ENCODE measurements around the gene RFX4. TPM values are rescaled to one million over a fixed set of nuclear protein-coding genes. Genes with fewer than 3 reads are reported as not detected.

Gene RFX4
- total RNA-seq, 4 donors from 2014 or later, result not detected

DNA sequence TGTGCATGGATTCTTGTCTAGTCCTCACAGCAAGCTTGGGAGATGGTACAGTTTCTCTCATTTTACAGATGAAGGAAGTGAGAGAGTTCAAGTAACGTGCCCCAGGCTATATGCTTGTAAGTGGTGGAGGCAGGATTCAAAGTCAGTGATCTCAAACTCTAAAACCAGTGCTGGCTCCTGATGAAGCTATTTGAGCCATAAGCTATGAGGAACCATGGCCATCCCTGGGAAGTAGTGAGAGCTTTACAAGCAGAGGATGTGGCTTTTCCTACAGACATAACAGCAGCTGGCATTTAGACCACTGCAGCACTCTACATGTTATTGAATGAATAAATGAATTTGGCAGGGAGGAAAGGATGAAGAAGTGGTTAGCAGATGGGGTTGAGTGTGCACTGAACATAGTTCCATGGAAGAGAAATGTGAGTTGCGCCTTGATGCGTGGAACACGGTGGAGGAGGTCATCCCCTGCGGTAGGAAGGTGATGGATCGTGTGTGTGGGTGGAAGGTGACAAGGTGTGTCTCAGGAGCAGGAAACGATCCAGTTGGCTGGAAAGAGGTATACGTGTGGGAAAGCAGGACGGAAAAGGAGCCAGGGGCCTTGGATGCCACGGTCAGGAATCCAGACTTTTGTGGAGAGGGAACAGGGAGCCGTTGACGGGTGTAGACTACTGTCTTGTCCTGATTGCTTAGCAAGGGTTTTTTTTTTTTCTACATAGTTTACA, 65.2 kb downstream of the RFX4 start:
- no peaks in the 10 kb centered on the region for H3K27me3 ChIP-seq
- peaks cover 2% of the 10 kb centered on the region for H3K4me1 ChIP-seq
- DNase-seq (ENCODE audit: low spot score in 2 of 2), result no peak
- no peaks in the 10 kb centered on the region for H3K36me3 ChIP-seq
- H3K9me3 ChIP-seq, result no peaks in the 10 kb centered on the region
- WGBS, result 46% methylated on average over 12 of the region's 12 CpGs
- TF ChIP-seq POLR2AphosphoS5 (IDR thresholded peaks at IDR 0.05), result no peak
- TF ChIP-seq POLR2A (IDR thresholded peaks at IDR 0.05), result no peak
- TF ChIP-seq, protein P1, sequence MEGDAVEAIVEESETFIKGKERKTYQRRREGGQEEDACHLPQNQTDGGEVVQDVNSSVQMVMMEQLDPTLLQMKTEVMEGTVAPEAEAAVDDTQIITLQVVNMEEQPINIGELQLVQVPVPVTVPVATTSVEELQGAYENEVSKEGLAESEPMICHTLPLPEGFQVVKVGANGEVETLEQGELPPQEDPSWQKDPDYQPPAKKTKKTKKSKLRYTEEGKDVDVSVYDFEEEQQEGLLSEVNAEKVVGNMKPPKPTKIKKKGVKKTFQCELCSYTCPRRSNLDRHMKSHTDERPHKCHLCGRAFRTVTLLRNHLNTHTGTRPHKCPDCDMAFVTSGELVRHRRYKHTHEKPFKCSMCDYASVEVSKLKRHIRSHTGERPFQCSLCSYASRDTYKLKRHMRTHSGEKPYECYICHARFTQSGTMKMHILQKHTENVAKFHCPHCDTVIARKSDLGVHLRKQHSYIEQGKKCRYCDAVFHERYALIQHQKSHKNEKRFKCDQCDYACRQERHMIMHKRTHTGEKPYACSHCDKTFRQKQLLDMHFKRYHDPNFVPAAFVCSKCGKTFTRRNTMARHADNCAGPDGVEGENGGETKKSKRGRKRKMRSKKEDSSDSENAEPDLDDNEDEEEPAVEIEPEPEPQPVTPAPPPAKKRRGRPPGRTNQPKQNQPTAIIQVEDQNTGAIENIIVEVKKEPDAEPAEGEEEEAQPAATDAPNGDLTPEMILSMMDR (IDR thresholded peaks at IDR 0.05), result no peak
- no peak for TF ChIP-seq EP300 (IDR thresholded peaks at IDR 0.05)
- no peak overlapping the region for H3K4me3 ChIP-seq
- H3K27ac ChIP-seq, result no peak overlapping the region

DNA sequence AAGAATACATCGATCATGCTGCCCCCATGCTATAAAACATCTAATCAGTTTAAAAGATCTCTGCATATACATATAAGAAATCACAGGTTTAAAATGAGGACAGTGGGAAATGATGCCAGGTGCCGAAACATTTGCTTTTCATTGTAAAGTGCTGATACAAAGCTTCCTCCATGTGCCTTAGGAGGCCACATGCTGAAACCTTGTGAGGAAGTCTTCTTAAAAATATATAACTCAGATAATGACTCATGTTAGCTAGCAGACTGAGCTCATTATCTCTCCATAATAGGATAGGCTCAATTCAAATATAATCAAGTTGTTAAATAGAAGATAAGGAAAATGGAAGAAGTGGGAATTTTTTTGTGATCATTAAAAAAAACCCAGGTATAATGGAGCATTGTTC, 65.9 kb downstream of the RFX4 start:
- H3K36me3 ChIP-seq, result no peaks in the 10 kb centered on the region
- WGBS, result 71% methylated on average over 2 of the region's 2 CpGs
- H3K9me3 ChIP-seq, result no peaks in the 10 kb centered on the region
- no peak overlapping the region for H3K27ac ChIP-seq
- peaks cover 2% of the 10 kb centered on the region for H3K4me1 ChIP-seq
- TF ChIP-seq POLR2A (IDR thresholded peaks at IDR 0.05), result no peak
- no peak for TF ChIP-seq EP300 (IDR thresholded peaks at IDR 0.05)
- TF ChIP-seq, protein P1 (IDR thresholded peaks at IDR 0.05), result no peak
- H3K27me3 ChIP-seq, result no peaks in the 10 kb centered on the region
- no peak for DNase-seq (ENCODE audit: low spot score in 2 of 2)
- H3K4me3 ChIP-seq, result no peak overlapping the region

DNA sequence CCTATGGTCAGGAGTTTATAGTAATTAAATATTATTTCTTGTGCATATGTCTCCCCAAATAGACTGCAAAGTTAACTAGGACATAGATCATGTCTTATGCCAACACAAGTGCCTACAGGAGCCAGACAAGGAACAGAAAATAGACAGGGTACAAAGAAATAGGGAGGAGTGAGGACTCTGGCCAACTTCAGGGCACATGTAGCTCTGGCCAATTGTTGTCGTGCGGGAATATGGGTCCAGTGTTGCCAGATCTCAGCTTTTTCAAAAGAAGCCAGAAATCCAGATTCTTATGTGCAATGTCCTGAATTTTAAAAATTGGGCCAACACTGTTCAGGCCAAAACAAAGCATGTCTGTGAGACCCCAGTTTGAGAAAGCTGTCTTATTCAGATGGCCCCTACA, 68.7 kb downstream of the RFX4 start:
- WGBS, result 59% methylated on average over 2 of the region's 2 CpGs
- no peaks in the 10 kb centered on the region for H3K27me3 ChIP-seq
- peaks cover 2% of the 10 kb centered on the region for H3K4me1 ChIP-seq
- H3K27ac ChIP-seq, result no peak overlapping the region
- no peaks in the 10 kb centered on the region for H3K36me3 ChIP-seq
- no peaks in the 10 kb centered on the region for H3K9me3 ChIP-seq
- no peak for TF ChIP-seq POLR2AphosphoS5 (IDR thresholded peaks at IDR 0.05)
- H3K4me3 ChIP-seq, result no peak overlapping the region
- no peak for DNase-seq (ENCODE audit: low spot score in 2 of 2)

- Histone ChIP-seq H3K27ac (no peak overlapping the region), H3K9me3 (no peaks in the 10 kb centered on the region), H3K27me3 (no peaks in the 10 kb centered on the region), H3K4me3 (no peak overlapping the region), H3K4me1 (peaks cover 2% of the 10 kb centered on the region), H3K36me3 (no peaks in the 10 kb centered on the region)
- WGBS, result 92% methylated on average over 7 of the region's 7 CpGs
- DNase-seq (ENCODE audit: low spot score in 2 of 2), result no peak
- TF ChIP-seq, protein P1 (IDR thresholded peaks at IDR 0.05), result no peak
- TF ChIP-seq EP300 (IDR thresholded peaks at IDR 0.05) (no peak), POLR2A (IDR thresholded peaks at IDR 0.05) (no peak), POLR2AphosphoS5 (IDR thresholded peaks at IDR 0.05) (no peak)
Measured at GRCh38 chr12:106652510-106653015, 69.8 kb downstream of the RFX4 start.

DNA sequence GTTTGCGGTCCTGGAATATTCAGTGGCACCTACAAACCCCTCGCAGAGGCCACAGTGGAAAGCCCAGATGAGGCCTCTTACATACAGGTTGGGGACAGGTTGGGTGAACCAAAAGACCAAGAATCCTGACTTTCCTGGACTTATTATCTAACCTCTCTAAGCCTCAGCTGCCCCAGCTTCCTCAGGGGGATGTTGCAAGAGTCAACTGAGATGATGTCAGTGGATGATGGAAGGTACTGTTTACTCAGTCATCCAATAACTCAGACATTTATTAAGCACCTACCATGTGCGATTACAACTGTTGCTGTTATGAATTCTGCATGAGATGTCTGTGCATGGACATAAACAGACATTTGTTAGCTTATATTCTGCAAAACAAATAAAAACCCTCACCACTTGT, 72.8 kb downstream of the RFX4 start:
- no peak overlapping the region for H3K27ac ChIP-seq
- H3K36me3 ChIP-seq, result no peaks in the 10 kb centered on the region
- DNase-seq (ENCODE audit: low spot score in 2 of 2), result no peak
- H3K4me3 ChIP-seq, result no peak overlapping the region
- peaks cover 2% of the 10 kb centered on the region for H3K9me3 ChIP-seq
- no peaks in the 10 kb centered on the region for H3K4me1 ChIP-seq
- no peaks in the 10 kb centered on the region for H3K27me3 ChIP-seq
- WGBS, result 97% methylated on average over 3 of the region's 3 CpGs
- TF ChIP-seq, protein P1 (IDR thresholded peaks at IDR 0.05), result no peak
- TF ChIP-seq POLR2AphosphoS5 (IDR thresholded peaks at IDR 0.05), result no peak
- TF ChIP-seq EP300 (IDR thresholded peaks at IDR 0.05), result no peak
- no peak for TF ChIP-seq POLR2A (IDR thresholded peaks at IDR 0.05)
